CD4-positive, alpha-beta T cell treated with Interleukin-4 for 4 hours (primary cell): ENCODE results near the gene RPS6KA2.

Experiments
- DNase-seq: peaks from one replicate; pipeline ENCODE4 v3.0.0-alpha.2; 2020

Gene RPS6KA2

GRCh38 chr6:166612471-166612881 is 14.6 kb downstream of the RPS6KA2 start:
- no peak for DNase-seq

GRCh38 chr6:166611631-166612030 is 15.4 kb downstream of the RPS6KA2 start:
- DNase-seq, result no peak

GRCh38 chr6:166610069-166610468 is 17.0 kb downstream of the RPS6KA2 start:
- no peak for DNase-seq

GRCh38 chr6:166608774-166609173 is 18.3 kb downstream of the RPS6KA2 start:
- no peak for DNase-seq

GRCh38 chr6:166605752-166606151 is 21.3 kb downstream of the RPS6KA2 start:
- DNase-seq, result no peak

GRCh38 chr6:166604911-166605310 is 22.1 kb downstream of the RPS6KA2 start:
- no peak for DNase-seq

- DNase-seq, result no peak
These were observed 22.7 kb downstream of the RPS6KA2 start for GRCh38 chr6:166604328-166604727.

- DNase-seq, result no peak
These were observed 23.9 kb downstream of the RPS6KA2 start for GRCh38 chr6:166603043-166603690.

GRCh38 chr6:166601956-166602355 is 25.1 kb downstream of the RPS6KA2 start:
- DNase-seq, result no peak

GRCh38 chr6:166600931-166601330 is 26.1 kb downstream of the RPS6KA2 start:
- no peak for DNase-seq

GRCh38 chr6:166599205-166599604 is 27.8 kb downstream of the RPS6KA2 start:
- no peak for DNase-seq

GRCh38 chr6:166598441-166599138 is 28.5 kb downstream of the RPS6KA2 start:
- DNase-seq, result no peak

GRCh38 chr6:166597711-166598440 is 29.2 kb downstream of the RPS6KA2 start:
- no peak for DNase-seq

GRCh38 chr6:166596776-166597507 is 30.1 kb downstream of the RPS6KA2 start:
- no peak for DNase-seq

- no peak for DNase-seq
These were observed 31.1 kb downstream of the RPS6KA2 start for GRCh38 chr6:166595949-166596348.

- no peak for DNase-seq
These were observed 31.8 kb downstream of the RPS6KA2 start for GRCh38 chr6:166595061-166595780.

GRCh38 chr6:166592821-166593220 is 34.2 kb downstream of the RPS6KA2 start:
- no peak for DNase-seq

- DNase-seq, result no peak
These were observed 35.0 kb downstream of the RPS6KA2 start for GRCh38 chr6:166591961-166592520.

GRCh38 chr6:166591026-166591425 is 36.0 kb downstream of the RPS6KA2 start:
- no peak for DNase-seq

GRCh38 chr6:166589786-166590574 is 37.1 kb downstream of the RPS6KA2 start:
- no peak for DNase-seq

GRCh38 chr6:166589337-166589731 is 37.7 kb downstream of the RPS6KA2 start:
- no peak for DNase-seq
